Epithelial cell of proximal tubule (primary cell): ENCODE data around the gene RHOF. TPM values are rescaled to one million over a fixed set of nuclear protein-coding genes. Genes with fewer than 3 reads are reported as not detected.

ENCODE experiments used
- DNase-seq: peaks from one replicate; pipeline ENCODE4 v3.0.0-alpha.2; 2011; ENCODE audit warnings: low read depth
- H3K4me3 ChIP-seq: 2 replicates; pipeline ENCODE4 v1.5.1; 2011; ENCODE audit warnings: low read depth, mild to moderate bottlenecking, low read length
- total RNA-seq: library from RNA; depleted of rRNA; stranded (reverse); fragments of >200 nt; gene quantifications from 2 replicates; pipeline ENCODE4 v1.2.3, GENCODE V29; 2015
- TF ChIP-seq, protein P1 (sequence below): conservative IDR thresholded peaks from 2 replicates; pipeline ENCODE4 v1.5.1; 2012; ENCODE audit warnings: low read depth, mild to moderate bottlenecking, low read length

RHOF gene
- total RNA-seq, 1 donor from 2014 or later: 180 TPM

DNA sequence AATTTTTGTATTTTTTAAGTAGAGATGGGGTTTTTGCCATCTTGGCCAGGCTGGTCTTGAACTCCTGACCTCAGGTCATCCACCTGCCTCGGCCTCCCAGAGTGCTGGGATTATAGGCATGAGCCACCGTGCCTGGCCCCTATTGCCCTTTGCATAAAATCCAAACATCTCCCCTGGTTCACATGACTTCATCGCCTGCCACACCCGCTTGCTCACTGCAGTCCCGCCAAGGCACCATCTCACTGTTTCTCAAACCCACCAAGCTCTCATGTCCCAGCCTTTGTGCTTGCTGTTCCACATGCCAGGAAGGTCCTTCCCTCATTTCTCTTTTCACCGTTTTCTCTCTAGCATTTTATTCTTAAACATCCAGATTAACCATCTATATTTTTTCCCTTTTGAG lies 9.7 kb downstream of the RHOF start:
- H3K4me3 ChIP-seq: no peak overlapping the region
- TF ChIP-seq, protein P1, sequence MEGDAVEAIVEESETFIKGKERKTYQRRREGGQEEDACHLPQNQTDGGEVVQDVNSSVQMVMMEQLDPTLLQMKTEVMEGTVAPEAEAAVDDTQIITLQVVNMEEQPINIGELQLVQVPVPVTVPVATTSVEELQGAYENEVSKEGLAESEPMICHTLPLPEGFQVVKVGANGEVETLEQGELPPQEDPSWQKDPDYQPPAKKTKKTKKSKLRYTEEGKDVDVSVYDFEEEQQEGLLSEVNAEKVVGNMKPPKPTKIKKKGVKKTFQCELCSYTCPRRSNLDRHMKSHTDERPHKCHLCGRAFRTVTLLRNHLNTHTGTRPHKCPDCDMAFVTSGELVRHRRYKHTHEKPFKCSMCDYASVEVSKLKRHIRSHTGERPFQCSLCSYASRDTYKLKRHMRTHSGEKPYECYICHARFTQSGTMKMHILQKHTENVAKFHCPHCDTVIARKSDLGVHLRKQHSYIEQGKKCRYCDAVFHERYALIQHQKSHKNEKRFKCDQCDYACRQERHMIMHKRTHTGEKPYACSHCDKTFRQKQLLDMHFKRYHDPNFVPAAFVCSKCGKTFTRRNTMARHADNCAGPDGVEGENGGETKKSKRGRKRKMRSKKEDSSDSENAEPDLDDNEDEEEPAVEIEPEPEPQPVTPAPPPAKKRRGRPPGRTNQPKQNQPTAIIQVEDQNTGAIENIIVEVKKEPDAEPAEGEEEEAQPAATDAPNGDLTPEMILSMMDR: no peak
- no peak for DNase-seq

DNA sequence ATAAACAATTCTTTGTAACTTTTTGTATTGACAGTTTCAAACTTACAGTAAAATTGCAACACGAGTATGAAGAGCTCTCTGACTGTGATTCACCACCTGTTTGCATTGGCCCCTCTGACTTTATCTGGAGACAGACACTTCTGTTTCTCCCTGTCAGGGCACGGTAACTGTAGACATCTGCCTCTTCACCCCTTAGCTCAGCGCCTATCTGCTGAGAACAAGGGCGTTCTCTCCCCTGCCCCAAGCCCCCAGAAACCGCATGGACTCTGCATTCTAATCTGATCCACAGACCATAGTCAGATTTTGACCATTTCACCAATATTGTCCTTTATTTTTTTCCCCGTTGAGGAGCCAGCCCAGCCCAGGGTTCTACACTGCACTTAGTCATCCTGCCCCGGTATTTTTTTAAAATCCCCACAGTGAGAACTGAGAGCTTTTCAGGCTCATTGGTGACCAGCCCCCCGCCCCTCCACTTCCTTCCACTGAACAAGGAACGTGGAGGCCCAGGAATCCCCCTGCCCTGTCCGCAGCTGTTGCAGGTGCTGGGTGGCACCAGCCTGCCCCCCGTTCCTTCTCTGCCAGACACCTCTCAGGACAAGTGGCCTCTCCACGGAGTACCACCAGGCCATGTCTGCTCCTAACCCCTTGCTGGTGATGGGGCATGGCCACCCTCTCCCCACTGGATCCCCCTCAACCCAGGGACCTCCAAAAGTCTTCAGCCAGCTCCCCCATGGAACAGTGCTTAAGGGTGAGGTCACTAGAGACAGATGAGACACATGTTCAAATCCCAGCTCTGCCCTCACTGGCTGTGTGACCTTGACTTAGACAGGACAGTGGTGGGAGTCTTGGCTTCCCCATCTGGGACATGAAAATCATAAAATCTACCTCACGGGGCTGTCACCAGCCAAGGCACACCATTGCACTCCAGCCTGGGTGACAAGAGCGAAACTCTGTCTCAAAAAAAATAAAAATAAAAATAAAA lies 11.2 kb downstream of the RHOF start:
- TF ChIP-seq, protein P1: no peak
- DNase-seq: no peak
- no peak overlapping the region for H3K4me3 ChIP-seq

DNA sequence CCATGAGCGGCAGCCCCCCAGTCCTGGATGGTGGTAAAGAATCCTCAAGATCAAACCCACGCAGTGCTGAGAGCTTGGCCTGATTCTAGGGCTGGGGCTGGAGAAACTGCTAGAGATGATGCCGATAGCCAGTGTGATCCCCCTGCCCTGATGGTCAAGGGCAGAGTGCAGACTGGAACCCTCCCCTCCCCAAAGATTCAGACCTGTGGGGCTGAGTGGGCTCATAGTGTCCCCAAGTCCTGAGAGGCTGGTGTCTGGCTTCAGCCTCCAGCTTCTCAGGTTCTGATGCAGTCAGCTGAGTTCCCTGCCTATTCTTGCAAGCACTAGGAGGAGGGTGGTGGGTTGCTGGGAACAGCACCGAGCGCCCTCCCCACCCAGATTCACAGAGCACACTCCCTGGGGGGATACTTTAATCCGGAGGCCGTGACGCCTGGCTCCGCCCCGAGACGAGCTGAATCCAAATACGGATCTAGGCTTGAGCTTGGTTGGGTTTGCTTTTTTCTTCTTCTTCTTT lies 11.9 kb downstream of the RHOF start:
- no peak overlapping the region for H3K4me3 ChIP-seq
- TF ChIP-seq, protein P1: no peak
- no peak for DNase-seq

DNA sequence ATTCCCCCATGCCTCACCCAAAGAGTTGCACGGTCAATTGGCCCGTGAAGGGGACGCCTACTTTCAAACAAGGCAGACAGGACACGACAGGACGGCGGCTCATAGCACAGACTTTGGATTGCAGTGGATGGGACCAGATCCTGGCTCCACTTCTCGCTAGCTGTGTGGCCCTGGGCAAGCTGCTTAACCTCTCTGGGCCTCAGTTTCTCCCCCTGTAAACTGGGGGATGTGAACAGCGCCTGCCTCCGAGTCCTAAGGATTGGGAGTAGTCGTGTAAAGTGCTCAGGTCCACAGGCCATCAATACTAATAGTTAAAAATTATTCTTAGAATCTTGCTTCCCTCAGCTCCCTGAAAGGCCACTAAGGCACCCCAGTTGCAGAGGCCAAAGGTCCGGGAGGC lies 13.1 kb downstream of the RHOF start:
- no peak overlapping the region for H3K4me3 ChIP-seq
- DNase-seq: no peak
- TF ChIP-seq, protein P1: no peak

DNA sequence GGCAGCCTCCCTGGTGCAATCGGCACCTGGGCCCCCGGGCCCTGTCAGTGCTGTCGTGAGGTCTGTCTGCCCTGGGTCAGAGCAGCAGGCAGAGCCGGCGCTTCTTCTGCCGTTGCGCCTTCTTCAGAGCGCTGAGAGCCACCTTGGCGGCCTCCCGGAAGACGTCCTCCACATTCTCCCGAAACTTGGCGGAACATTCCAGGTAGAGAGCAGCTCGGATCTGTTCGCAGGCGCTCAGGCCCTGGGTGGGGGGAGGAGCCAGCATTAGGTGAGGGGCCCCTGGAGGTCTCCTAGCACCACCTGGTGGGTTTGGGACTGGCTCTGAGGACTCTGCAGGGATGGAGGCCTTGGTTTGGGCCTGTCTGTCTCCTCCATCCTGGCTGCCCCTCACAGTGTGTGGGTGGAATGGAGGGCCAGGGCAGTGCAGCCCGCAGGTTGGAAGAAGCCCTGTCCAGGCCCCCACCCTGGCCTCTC lies 14.0 kb downstream of the RHOF start:
- DNase-seq: no peak
- H3K4me3 ChIP-seq: no peak overlapping the region
- TF ChIP-seq, protein P1: no peak

DNA sequence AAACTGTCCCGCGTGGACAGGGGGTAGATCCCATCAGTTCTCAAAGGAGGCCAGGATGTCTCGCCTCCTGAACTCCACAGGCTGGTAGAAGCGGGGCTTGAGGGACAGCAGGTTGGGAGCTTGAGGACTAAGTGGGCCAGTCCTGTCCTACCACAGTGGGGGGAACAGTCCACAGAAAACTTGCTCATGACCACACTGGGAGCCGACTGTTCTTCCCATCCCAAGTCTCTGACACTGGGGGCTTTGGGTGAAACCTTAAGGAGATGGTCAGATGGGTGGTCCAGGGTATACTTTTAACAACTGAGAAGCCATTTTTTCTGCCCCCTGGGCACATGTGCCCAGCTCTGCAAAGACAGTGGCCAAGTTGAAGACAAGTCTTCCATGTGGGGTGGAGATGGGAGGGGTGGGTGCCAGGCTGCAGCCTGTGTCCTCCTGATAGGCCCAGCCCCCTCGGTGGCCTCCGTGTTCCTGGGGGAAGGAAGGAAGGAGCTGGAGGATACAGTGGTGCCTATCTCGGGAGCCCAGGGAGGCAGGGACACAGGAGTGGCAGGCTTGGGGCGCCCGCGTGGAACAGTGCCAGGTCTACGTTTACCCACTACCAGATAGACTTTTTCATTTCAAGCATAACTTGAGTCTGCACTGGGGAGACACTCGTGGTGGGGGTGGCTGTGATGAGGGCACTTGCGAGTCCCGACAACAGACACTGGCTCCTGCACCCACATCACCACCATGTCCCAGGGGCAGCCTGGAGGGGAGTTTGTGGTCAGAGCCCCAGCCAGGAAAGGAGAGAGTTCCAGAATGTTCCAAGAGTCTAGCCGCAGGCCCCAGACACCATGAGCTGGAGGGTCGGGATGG lies 14.7 kb downstream of the RHOF start:
- TF ChIP-seq, protein P1: no peak
- DNase-seq: no peak
- H3K4me3 ChIP-seq: no peak overlapping the region
